Measurements from ENCODE around the gene PDIA2.

DNA sequence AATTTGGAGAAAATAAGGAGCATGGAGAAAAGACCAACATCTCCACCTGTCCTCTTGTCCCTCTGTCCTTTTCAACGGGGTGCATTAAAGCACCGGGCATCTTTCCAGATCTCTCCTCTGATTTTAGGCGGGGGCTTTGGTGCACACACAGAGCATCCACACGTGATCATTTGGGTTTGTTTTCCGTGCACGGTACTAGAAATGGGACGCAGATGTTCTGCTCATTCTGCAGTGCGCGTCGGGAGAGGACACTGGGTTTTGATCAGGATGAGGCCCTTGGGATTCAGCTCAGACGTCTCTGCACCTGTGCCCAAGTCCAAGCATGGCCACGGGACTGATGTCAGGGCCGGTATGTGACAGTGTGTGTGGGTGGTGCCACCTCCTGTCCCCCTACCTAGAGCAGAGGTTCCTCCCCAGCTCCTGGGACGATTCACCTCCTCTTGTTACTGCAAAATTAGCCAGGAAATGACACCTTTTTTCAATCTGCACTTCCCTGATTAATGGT is 31.9 kb downstream of the PDIA2 start:
- no peak for TF ChIP-seq EZH2 (IDR thresholded peaks at IDR 0.05; ENCODE audit: low read depth)
- TF ChIP-seq, protein P1, sequence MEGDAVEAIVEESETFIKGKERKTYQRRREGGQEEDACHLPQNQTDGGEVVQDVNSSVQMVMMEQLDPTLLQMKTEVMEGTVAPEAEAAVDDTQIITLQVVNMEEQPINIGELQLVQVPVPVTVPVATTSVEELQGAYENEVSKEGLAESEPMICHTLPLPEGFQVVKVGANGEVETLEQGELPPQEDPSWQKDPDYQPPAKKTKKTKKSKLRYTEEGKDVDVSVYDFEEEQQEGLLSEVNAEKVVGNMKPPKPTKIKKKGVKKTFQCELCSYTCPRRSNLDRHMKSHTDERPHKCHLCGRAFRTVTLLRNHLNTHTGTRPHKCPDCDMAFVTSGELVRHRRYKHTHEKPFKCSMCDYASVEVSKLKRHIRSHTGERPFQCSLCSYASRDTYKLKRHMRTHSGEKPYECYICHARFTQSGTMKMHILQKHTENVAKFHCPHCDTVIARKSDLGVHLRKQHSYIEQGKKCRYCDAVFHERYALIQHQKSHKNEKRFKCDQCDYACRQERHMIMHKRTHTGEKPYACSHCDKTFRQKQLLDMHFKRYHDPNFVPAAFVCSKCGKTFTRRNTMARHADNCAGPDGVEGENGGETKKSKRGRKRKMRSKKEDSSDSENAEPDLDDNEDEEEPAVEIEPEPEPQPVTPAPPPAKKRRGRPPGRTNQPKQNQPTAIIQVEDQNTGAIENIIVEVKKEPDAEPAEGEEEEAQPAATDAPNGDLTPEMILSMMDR (conservative IDR thresholded peaks at IDR 0.05) = no peak
